ENCODE measurements around the gene ZBTB16.

Gene ZBTB16

GRCh38 chr11:114152785-114153184, 93.3 kb downstream of the ZBTB16 start:
- DNase-seq (ENCODE audit: low read depth): no peak

- no peak for DNase-seq (ENCODE audit: low read depth)
These were observed 93.7 kb downstream of the ZBTB16 start for GRCh38 chr11:114153224-114153623.

- no peak for DNase-seq (ENCODE audit: low read depth)
These were observed 94.9 kb downstream of the ZBTB16 start for GRCh38 chr11:114154271-114155047.

GRCh38 chr11:114155116-114155515, 95.6 kb downstream of the ZBTB16 start:
- no peak for DNase-seq (ENCODE audit: low read depth)

- DNase-seq (ENCODE audit: low read depth): no peak
These were observed 96.6 kb downstream of the ZBTB16 start for GRCh38 chr11:114156131-114156581.

- DNase-seq (ENCODE audit: low read depth): no peak
These were observed 97.3 kb downstream of the ZBTB16 start for GRCh38 chr11:114156782-114157181.

GRCh38 chr11:114157476-114158050, 98.1 kb downstream of the ZBTB16 start:
- no peak for DNase-seq (ENCODE audit: low read depth)

- DNase-seq (ENCODE audit: low read depth): no peak
These were observed 98.9 kb downstream of the ZBTB16 start for GRCh38 chr11:114158421-114158820.

GRCh38 chr11:114158886-114159285, 99.4 kb downstream of the ZBTB16 start:
- DNase-seq (ENCODE audit: low read depth): no peak

- no peak for DNase-seq (ENCODE audit: low read depth)
These were observed 99.8 kb downstream of the ZBTB16 start for GRCh38 chr11:114159320-114159719.

- peak; percentile 86 for DNase-seq (ENCODE audit: low read depth)
These were observed 100.5 kb downstream of the ZBTB16 start for GRCh38 chr11:114159802-114160632.

GRCh38 chr11:114160894-114161293, 101.4 kb downstream of the ZBTB16 start:
- DNase-seq (ENCODE audit: low read depth): no peak

GRCh38 chr11:114161486-114162250, 102.2 kb downstream of the ZBTB16 start:
- no peak for DNase-seq (ENCODE audit: low read depth)

GRCh38 chr11:114162719-114163123, 103.2 kb downstream of the ZBTB16 start:
- DNase-seq (ENCODE audit: low read depth): no peak

GRCh38 chr11:114163229-114163631, 103.7 kb downstream of the ZBTB16 start:
- no peak for DNase-seq (ENCODE audit: low read depth)

- DNase-seq (ENCODE audit: low read depth): no peak
These were observed 104.4 kb downstream of the ZBTB16 start for GRCh38 chr11:114163830-114164401.

- no peak for DNase-seq (ENCODE audit: low read depth)
These were observed 105.0 kb downstream of the ZBTB16 start for GRCh38 chr11:114164546-114164945.

- DNase-seq (ENCODE audit: low read depth): no peak
These were observed 106.1 kb downstream of the ZBTB16 start for GRCh38 chr11:114165326-114166230.

- no peak for DNase-seq (ENCODE audit: low read depth)
These were observed 106.9 kb downstream of the ZBTB16 start for GRCh38 chr11:114166362-114166761.

- DNase-seq (ENCODE audit: low read depth): no peak
These were observed 107.4 kb downstream of the ZBTB16 start for GRCh38 chr11:114166897-114167323.

GRCh38 chr11:114167355-114167754, 107.8 kb downstream of the ZBTB16 start:
- DNase-seq (ENCODE audit: low read depth): no peak
